ENCODE measurements around the gene EHMT1.

Gene EHMT1

DNA sequence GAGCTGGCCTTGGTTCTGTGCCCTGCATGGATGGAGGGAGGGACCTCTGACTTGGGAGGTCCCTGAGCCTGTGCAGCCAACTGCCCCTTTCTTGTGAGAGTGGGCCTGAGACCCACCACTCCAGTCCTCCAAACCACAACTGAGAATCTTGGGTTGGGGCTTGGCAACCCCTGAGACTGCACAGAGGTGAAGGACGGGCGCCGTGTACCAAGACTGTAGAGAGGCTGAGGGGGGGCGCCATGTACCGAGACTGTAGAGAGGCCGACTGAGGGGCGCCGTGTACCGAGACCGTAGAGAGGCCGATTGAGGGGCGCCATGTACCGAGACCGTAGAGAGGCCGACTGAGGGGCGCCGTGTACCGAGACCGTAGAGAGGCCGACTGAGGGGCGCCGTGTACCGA lies 199.5 kb downstream of the EHMT1 start:
- DNase-seq (ENCODE audit: low spot score) = no peak
- no peak for FAIRE-seq

DNA sequence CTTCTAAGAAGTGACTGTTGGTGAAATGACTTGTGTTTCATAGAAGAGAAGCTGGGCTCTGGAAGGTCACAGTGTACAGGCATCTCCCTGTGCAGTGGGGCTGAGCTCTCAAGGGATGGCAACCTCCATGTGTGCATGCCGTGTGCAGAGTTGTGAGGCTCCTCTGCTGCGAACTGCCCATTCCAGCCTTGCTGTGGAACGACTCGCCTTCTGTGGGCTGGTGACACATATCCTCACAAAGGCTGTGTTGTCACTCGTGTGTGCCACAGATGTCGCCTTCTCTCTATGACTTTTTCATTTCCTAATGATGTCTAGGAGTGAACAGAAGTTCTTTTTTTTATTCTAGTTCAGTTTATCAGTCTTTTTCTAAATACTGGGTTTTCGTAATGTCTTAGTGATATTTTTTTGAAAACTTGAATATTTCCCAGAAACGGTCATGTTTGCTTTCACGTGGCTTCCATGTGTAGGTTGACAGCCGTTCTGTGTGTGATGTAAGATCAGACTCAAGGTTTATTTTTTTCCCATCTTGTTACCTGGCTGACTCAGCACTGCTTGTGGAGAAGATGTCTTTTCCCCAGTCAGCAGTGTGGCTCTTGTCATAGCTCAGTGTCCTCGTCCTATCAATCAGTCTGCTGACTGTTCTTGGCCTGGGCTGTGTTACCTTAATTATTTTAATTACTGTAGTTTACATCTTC lies 201.5 kb downstream of the EHMT1 start:
- no peak for DNase-seq (ENCODE audit: low spot score)
- no peak for FAIRE-seq

DNA sequence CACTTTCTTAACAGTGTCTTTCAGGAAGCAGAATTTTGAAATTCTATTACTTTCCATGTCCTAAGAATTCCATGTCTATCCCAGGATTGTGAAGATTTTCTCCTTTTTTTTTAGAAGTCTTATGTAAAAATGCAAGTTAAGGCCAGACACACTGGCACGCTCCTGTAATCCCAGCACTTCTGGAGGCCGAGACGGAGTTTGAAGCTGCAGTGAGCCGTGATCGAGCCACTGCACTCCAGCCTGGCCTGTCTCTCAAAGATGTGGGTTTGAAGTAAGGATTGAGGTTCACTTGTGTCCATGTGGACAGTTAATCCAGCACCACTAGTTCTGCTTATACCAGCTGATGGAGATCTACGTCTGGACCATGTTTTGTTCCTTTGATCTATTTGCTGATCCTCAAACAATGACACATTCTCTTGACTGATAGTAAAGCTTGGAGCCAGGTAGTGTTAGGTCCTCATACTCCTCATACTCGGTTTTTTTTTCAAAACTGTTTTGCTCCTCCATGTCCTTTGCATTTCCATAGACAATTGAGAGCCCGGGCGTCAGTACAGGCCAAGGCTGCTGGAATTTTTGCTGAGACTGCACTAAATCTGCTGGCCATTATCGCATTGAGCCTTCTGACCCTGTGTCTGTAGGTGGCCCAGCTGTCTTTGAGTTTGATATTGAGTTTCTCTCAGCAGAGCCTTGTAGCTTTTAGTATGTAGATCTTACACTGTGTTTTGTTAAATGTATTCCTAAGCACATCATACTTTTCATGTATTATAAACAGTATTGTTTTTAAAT lies 205.4 kb downstream of the EHMT1 start:
- DNase-seq (ENCODE audit: low spot score) (no peak), FAIRE-seq (no peak)

DNA sequence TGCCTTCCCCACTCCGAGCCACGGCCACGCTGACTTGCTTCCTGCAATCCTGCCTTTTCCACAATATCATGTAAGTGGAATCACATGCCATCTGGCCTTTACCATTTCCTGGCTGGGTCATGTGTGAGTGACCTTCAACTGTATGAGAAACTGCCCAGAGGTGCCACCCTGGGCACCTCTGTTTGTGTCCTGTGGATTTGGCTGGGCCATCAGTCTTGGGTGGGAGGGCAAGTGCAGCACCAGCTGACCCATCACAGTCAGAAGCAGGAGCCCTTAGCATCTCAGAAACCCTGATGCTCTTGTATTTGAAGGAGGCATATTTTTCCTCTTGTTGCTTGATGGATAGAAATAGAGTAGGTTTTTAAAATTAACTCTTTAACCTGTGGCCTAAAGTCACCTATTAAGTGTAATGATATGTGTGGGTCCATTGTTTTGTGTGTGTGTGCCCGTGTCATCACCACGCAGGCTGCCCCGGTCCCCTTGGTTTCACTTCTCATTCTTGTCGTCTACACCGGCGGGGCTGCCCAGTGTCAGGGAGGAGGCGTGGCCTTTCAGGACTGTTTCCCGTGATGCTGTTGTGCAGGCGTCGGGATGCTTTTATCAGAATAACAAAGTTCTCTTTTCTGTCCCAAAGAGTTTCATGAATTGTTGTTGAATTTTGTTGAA lies 206.7 kb downstream of the EHMT1 start:
- no peak for DNase-seq (ENCODE audit: low spot score)
- FAIRE-seq = no peak

DNA sequence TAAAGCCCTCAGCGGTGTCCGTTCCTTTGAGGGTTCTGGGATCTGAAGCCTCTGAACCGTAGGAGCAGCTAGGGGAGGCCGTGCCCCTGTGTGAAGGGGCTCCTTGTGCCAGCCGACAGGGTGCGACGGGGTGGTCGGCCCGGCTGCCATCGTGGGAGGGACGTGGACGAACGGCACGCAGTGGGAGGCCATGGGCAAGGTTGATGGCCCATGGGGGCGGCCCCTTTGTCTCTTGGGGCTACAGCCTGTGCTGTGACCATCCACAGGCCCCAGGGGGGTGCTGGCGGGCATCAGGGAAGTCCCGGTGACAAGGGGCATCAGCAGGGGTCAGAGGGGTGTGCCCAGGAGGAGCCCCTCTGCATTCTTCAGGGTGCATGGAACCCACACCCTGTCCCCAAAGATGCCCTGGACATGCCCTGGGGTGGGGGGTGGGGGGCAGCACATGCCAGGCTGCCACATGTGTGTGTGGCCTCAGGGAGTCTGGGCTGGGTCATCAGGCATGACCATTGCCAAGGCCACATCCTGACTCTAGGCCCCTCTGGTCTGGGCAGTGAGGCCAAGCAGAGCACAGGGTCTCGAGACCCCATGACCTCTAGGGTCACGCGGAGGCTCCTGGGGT lies 209.2 kb downstream of the EHMT1 start:
- DNase-seq (ENCODE audit: low spot score) (no peak), FAIRE-seq (no peak)

DNA sequence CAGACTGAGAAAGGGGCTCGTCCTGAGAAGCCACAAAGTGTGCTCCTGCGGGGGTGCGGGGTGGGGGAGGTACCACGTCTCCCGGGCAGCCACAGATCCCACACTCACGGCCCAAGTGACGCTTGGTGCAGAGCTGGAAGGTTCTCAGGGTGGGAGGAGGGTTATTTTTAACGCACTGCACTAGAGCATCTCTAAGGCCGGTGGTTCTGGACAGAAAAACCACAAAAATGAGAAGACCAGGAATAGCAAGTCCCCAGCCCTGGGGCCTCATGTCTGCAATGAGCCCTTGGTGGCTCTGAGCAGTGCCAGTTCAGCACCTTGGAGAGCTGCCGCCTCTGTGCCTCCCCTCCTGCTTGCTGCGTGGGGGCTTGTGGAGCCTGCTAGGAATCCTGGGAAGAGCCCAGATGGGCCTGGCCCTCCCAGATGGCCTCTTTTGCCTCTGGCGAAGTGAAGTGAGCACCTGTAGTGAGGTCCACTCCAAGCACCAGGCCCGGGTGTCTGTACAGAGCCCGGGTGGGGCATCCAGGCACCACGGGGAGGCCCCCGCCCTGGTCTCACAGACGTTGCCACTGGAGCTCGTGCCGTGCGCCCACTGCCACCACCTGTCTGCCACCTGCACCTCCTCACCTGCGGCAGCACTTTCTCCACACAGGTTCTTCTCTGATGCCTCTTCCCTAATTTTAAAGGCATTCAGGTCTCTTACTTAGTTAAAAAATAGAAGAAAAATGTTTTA lies 209.9 kb downstream of the EHMT1 start:
- FAIRE-seq (no peak), DNase-seq (ENCODE audit: low spot score) (peak; percentile 26)

DNA sequence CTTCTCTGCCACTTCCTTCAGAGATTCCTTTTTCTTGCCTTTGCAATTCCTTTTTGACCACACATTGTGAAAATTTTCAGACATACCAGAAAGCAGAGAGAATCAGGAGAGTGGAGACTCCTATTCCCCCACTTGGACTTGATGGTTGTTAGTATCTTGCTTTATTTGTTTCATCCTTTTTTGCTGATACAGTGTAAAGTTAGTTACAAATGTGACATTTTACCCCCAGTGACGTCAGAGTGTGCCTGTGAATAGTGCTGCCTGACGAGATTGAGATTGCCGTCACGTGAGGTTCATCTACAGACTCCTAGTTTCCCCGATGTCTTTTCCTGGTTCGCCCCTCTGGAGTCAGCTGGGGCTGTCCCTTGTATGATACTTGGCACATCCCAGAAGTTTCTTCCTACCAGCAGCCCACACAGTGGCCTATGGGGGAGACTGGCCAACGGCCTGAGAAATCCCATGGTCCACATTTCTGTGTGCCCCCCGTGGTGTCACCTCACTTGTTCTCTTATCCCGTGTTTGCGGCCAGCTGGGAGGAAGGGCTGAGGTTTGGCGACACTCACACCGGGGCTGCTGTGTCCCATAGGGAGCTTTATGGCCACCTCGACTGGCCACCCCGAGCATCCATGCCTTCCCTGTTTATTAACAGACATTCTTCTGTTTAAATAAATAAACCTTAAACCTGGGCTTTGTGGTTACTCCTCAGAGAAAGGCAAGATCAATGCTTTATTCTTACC lies 210.6 kb downstream of the EHMT1 start:
- FAIRE-seq (no peak), DNase-seq (ENCODE audit: low spot score) (no peak)

DNA sequence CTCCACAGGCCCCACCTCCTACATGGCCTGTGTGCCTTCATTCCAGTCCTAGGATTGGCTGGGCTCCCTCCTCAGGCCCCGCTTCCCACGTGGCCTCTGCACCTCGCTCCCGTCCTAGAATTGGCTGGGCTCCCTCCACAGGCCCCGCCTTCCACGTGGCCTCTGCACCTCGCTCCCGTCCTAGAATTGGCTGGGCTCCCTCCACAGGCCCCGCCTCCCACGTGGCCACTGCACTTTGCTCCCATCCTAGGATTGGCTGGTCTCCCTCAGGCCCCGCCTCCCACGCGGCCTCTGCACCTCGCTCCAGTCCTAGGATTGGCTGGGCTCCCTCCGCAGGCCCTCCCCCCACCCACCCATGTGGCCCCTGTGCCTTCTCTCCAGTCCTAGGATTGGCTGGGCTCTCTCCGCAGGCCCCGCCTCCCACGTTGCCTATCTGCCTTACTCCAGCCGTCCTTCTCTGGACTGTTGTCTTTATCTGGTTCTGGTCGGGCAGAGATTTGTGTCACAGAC lies 213.4 kb downstream of the EHMT1 start:
- FAIRE-seq = no peak
- no peak for DNase-seq (ENCODE audit: low spot score)

DNA sequence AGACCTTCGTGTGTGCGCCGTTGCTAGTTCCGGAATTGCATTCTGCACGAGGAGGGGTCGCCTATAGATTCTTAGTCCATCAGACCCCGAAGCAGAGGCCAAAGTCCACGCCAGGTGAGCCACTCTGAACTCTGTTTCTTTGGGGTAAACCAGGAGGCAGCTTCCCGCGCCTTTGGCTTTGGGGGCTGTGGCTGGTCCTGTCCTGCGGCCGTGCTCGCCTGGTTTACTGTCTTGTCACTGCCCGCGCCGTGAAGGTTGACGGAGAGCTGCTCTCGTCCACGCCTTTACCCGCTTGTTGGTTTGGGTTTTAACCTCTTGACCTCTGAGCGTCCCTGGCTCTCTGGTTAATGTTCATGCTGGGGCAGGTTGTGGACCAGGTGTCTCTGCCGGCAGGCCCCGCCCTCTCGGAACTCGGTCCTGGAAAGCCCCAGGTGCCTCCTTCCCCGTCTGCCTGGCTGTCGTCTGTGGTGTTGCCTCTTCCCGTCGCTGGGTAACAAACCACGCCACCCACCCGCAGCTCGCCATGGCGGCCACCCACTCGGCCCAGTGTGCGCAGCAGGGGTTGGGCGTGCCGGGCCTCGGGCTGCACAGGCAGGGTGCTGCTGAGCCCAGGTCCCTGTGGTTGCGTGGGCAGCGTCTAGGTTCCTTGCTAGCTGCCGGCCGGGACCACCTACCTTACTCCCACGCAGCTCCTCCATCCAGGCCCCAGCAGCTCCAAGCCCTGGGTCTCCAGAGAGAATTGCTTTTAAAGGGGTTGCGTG lies 214.2 kb downstream of the EHMT1 start:
- DNase-seq (ENCODE audit: low spot score) (no peak), FAIRE-seq (no peak)

DNA sequence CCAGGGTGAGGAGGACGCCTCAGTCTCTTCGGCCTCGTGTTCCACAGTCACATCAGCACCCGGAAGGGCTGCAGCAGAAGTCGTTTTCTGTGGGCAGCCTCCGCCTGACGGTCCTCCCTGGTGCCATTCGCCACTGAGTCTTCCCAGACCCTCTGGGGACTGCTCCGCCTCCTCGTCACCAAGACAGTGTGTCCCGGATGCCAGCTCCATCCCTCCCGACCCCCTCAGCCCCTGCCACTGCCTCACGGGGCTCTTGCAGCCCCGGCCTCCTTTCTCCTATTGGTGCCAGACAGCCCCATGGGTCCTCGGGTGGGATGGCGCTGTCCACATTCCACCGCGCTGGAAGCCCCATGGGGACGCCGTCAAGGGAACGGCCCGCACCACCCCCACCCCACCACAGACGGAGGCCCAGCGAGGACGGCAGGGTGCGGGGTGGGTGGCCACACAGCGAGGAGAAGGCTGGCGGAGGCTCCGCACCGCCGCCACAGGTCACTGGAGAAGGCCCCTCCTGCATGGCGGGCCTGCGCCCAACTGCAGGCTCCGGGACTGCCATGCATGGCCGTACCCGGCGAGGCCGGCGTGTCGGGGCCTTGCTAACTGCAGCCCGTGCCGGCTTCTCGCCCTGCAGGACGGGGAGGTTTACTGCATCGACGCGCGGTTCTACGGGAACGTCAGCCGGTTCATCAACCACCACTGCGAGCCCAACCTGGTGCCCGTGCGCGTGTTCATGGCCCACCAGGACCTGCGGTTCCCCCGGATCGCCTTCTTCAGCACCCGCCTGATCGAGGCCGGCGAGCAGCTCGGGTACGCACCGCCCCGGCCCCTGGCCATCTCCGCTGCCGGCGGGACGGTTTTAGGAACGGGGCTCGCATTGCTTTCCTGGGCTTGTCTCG lies 215.2 kb downstream of the EHMT1 start:
- DNase-seq (ENCODE audit: low spot score) (no peak), FAIRE-seq (no peak)

DNA sequence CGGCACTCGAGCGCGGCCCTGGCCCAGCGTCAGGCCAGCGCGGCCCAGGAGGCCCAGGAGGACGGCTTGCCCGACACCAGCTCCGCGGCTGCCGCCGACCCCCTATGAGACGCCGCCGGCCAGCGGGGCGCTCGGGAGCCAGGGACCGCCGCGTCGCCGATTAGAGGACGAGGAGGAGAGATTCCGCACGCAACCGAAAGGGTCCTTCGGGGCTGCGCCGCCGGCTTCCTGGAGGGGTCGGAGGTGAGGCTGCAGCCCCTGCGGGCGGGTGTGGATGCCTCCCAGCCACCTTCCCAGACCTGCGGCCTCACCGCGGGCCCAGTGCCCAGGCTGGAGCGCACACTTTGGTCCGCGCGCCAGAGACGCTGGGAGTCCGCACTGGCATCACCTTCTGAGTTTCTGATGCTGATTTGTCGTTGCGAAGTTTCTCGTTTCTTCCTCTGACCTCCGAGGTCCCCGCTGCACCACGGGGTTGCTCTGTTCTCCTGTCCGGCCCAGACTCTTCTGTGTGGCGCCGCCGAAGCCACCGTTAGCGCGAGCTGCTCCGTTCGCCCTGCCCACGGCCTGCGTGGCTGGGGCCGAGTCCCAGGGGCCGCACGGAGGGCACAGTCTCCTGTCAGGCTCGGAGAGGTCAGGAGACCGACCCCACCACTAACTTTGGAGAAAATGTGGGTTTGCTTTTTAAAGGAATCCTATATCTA lies 216.2 kb downstream of the EHMT1 start:
- DNase-seq (ENCODE audit: low spot score) = no peak
- no peak for FAIRE-seq

DNA sequence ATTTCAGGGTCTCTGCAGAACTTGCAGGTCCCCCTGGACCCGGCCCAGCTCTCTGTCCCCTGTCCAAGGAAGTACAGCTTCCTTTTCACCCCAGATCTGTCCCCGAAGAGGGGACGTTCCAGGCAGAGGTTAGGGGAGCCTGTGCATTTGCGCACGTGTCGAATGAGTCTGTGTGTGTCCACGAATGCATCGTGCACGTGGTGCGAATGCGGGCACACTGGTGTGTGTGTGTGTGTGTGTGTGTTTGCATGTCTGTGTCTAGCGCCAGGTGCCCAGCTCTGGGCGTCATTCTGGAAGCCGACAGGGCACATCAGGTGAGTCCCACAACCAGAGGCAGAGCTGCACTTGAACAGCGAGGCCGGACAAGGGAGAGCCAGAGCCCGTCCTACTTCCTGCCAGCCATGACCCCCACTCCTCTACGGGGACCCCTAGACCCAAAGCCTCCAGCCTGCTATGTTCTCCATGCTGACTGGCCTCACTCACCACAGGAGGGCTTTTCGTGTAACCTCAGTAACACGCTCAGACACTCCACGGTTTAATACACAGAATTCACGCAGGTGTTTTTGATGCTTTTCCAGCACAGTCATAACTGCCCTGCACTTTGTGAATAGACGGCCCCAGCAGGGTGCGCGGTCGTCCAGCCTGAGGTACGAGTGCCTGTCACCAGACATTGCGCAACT lies 217.5 kb downstream of the EHMT1 start:
- DNase-seq (ENCODE audit: low spot score) (no peak), FAIRE-seq (no peak)

DNA sequence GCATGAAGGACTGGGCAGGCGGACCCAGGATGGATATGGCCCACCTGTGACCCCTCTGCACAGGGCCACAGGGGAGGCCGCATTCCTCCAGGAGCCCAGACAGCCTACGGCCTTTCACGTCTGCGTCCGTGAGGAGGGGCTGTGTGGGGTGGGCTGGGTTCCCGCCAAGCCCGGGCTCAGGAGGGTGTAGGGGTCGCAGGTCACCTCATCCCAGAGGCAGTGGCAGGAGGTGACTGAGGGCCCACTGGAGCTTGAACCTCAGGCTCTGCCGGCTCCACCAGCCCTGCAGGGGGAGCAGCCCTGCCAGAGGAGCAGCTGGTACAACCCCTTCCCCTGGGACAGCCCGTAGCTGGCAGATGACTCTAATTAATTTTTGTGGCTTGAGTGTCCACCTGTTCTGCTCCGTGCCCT lies 218.0 kb downstream of the EHMT1 start:
- DNase-seq (ENCODE audit: low spot score) (no peak), FAIRE-seq (no peak)

DNA sequence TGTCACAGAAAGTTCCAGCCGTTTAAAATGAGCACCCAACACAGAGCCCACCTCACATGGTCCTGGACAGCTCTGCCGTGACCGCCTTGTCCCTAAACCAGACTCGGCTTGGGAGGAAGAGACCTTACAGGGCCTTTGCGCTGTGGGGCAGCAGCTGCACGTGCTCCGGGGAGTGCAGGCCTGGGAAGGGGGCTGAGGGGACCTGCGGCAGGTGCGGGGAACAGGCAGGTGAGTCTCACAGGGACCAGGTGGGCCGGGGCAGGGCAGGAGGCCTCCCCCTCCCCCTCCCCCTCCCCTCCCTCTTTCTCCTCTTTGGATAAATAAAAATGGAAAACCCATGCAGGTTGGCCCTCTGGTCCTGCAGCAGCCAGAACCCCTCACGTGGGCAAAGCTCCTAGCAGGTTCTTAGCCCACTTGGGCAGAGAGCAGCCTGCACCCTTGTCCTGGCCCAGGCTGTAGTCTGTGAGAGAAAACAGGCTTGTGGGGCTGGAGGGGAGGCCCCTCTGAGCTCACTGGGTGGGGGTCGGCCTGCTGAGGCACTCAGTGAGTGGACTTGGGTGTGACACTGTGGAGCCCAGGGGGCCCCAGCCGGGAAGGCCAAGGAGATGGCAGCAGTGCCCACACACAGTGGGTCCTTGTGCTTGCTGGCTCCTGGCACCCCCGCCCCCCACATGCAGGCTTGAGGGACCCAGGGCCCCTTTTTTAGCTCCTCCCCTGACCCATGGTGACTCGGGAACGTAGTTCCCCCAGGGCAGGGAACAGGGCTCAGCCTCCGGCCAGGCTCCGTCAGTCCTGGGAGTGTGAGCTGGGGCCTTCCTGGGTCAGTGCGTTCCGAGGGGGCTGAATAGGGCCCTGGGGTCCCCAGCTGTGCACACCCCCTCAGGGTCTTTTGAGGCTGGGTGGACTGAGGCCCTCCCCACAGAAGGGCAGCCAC lies 218.8 kb downstream of the EHMT1 start:
- DNase-seq (ENCODE audit: low spot score) (no peak), FAIRE-seq (no peak)

DNA sequence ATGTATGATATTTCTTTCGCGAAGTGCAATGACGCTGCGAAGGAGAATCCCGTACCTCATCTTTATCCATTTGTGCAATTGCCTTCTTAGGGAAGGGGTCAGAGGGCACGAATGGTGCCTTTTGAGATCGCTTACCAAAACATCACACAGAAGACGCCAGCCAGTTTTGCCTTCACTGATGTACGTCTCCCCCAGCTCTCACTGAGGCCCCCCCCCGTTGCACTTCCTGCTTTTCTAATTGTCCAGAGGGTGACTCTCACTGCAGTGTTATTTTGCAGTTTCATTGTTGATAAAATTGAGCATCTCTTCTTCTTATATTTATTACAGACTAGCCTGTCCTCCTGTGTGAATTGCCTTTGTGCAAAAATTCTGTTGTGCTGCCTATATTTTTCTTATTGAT lies 219.8 kb downstream of the EHMT1 start:
- no peak for DNase-seq (ENCODE audit: low spot score)
- no peak for FAIRE-seq

DNA sequence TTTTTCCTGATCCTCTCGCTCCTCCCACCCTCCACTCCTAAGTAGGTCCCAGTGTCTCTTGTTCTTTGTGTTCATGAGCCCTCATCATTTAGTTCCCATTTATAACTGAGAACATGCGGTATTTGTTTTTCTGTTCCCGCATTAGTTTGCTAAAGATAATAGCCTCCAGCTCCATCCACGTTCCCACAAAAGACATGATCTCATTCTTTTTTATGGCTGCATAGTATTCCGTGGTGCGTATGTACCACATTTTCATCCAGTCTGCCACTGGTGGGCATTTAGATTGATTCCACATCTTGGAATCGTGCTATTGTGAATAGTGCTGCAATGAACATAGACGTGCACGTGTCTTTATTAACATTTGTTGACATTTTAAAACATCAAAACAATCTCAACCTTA lies 224.6 kb downstream of the EHMT1 start:
- no peak for FAIRE-seq
- no peak for DNase-seq (ENCODE audit: low spot score)

Data from urothelium cell line (cell line).